H9 (cell line): ENCODE measurements around the gene PTPRB. TPM values are rescaled to one million over a fixed set of nuclear protein-coding genes. Genes with fewer than 3 reads are reported as not detected.

ENCODE experiments used
- DNase-seq: peaks from one replicate; pipeline ENCODE4 v3.0.0-alpha.2; 2017
- H2AFZ ChIP-seq: one replicate; pipeline ENCODE4 v1.6.1; 2013; ENCODE audit warnings: mild to moderate bottlenecking, low read length, control low read depth, moderate library complexity
- H2AK5ac ChIP-seq: 2 replicates; pipeline ENCODE4 v1.6.1; 2013; ENCODE audit warnings: low read length, control low read depth, mixed read lengths; ENCODE audit not compliant: insufficient read length
- H2BK120ac ChIP-seq: one replicate; pipeline ENCODE4 v1.6.1; 2013; ENCODE audit warnings: low read depth, mild to moderate bottlenecking, low read length, control low read depth, inconsistent platforms; ENCODE audit not compliant: poor library complexity, severe bottlenecking
- H2BK12ac ChIP-seq: 2 replicates; pipeline ENCODE4 v1.6.1; 2013; ENCODE audit warnings: low read length, control low read depth, mixed read lengths, low read depth; ENCODE audit not compliant: insufficient read length
- H2BK15ac ChIP-seq: 2 replicates; pipeline ENCODE4 v1.6.1; 2013; ENCODE audit warnings: low read depth, low read length, control low read depth
- H2BK20ac ChIP-seq: one replicate; pipeline ENCODE4 v1.6.1; 2013; ENCODE audit warnings: low read depth, mild to moderate bottlenecking, low read length, control low read depth, inconsistent platforms; ENCODE audit not compliant: poor library complexity, severe bottlenecking
- H2BK5ac ChIP-seq: 2 replicates; pipeline ENCODE4 v1.6.1; 2013; ENCODE audit warnings: low read length, control low read depth, mixed read lengths; ENCODE audit not compliant: insufficient read length
- H3K14ac ChIP-seq: 2 replicates; pipeline ENCODE4 v1.6.1; 2013; ENCODE audit warnings: low read length, control low read depth; ENCODE audit not compliant: insufficient read depth
- H3K18ac ChIP-seq: 2 replicates; pipeline ENCODE4 v1.6.1; 2013; ENCODE audit warnings: low read depth, mild to moderate bottlenecking, mixed read lengths, low read length, control low read depth; ENCODE audit not compliant: insufficient read length
- H3K23ac ChIP-seq: 2 replicates; pipeline ENCODE4 v1.6.1; 2013; ENCODE audit warnings: low read length, control low read depth, mixed read lengths, low read depth; ENCODE audit not compliant: insufficient read length
- H3K23me2 ChIP-seq: 2 replicates; pipeline ENCODE4 v1.6.1; 2013; ENCODE audit warnings: low read depth, mild to moderate bottlenecking, mixed read lengths, low read length, control low read depth; ENCODE audit not compliant: insufficient read length, poor library complexity, severe bottlenecking
- H3K27ac ChIP-seq: 2 replicates; pipeline ENCODE4 v1.5.1; 2013; ENCODE audit warnings: low read length, control low read depth, mixed read lengths, low read depth; ENCODE audit not compliant: insufficient read length
- H3K27me3 ChIP-seq: 2 replicates; pipeline ENCODE4 v1.6.1; 2013; ENCODE audit warnings: low read length, control low read depth, inconsistent platforms; ENCODE audit not compliant: insufficient read depth
- H3K4ac ChIP-seq: 2 replicates; pipeline ENCODE4 v1.6.1; 2013; ENCODE audit warnings: low read depth, mild to moderate bottlenecking, control low read depth, inconsistent platforms, low read length, moderate library complexity
- H3K4me1 ChIP-seq: 2 replicates; pipeline ENCODE4 v1.6.1; 2013; ENCODE audit warnings: low read length, control low read depth, inconsistent platforms; ENCODE audit not compliant: insufficient read depth
- H3K4me2 ChIP-seq: 2 replicates; pipeline ENCODE4 v1.6.1; 2013; ENCODE audit warnings: low read length, control low read depth, mixed read lengths; ENCODE audit not compliant: insufficient read length, insufficient read depth
- H3K56ac ChIP-seq: 2 replicates; pipeline ENCODE4 v1.6.1; 2013; ENCODE audit warnings: low read depth, mild to moderate bottlenecking, mixed read lengths, low read length, control low read depth; ENCODE audit not compliant: insufficient read length
- H3K79me1 ChIP-seq: 2 replicates; pipeline ENCODE4 v1.6.1; 2013; ENCODE audit warnings: low read depth, mild to moderate bottlenecking, moderate library complexity, low read length, control low read depth, inconsistent platforms; ENCODE audit not compliant: insufficient read depth, poor library complexity, severe bottlenecking
- H3K79me2 ChIP-seq: 2 replicates; pipeline ENCODE4 v1.6.1; 2013; ENCODE audit warnings: low read length, control low read depth, inconsistent platforms; ENCODE audit not compliant: insufficient read depth
- H3K9ac ChIP-seq: 2 replicates; pipeline ENCODE4 v1.6.1; 2013; ENCODE audit warnings: low read length, control low read depth, mixed read lengths; ENCODE audit not compliant: insufficient read length; ENCODE audit errors: extremely low read depth
- H3K9me3 ChIP-seq: one replicate; pipeline ENCODE4 v1.6.1; 2013; ENCODE audit warnings: low read depth, low read length, inconsistent platforms; ENCODE audit not compliant: control insufficient read depth
- H3T11ph ChIP-seq: one replicate; pipeline ENCODE4 v1.6.1; 2013; ENCODE audit warnings: mild to moderate bottlenecking, low read length, control low read depth, inconsistent platforms
- H4K20me1 ChIP-seq: one replicate; pipeline ENCODE4 v1.6.1; 2013; ENCODE audit not compliant: control insufficient read depth, insufficient read length, insufficient read depth
- H4K5ac ChIP-seq: 2 replicates; pipeline ENCODE4 v1.6.1; 2013; ENCODE audit warnings: low read depth, mild to moderate bottlenecking, mixed read lengths, low read length, control low read depth; ENCODE audit not compliant: insufficient read length
- H4K8ac ChIP-seq: replicated peaks from 2 replicates; pipeline ENCODE4 v1.6.1; 2013; ENCODE audit warnings: low read length, control low read depth, mixed read lengths, low read depth; ENCODE audit not compliant: insufficient read length
- H4K91ac ChIP-seq: 2 replicates; pipeline ENCODE4 v1.6.1; 2013; ENCODE audit warnings: low read depth, mild to moderate bottlenecking, moderate library complexity, mixed read lengths, low read length, control low read depth; ENCODE audit not compliant: insufficient read length
- H3K27ac Mint-ChIP-seq, 3 experiments: 2 replicates in 2 of 3; 3 replicates in 1 of 3; pipeline ENCODE4 v1.8.0; 2020 to 2021; ENCODE audit warnings: mixed read lengths in 3 of 3, mild to moderate bottlenecking in 1 of 3, moderate library complexity in 1 of 3
- H3K27me3 Mint-ChIP-seq: 2 replicates; pipeline ENCODE4 v1.8.0; 2021; ENCODE audit warnings: low read depth, mild to moderate bottlenecking, moderate library complexity, mixed read lengths
- H3K36me3 Mint-ChIP-seq, 3 experiments: 2 replicates in 2 of 3; 3 replicates in 1 of 3; pipeline ENCODE4 v1.8.0; 2020 to 2021; ENCODE audit warnings: low read depth in 3 of 3, mixed read lengths in 3 of 3; ENCODE audit not compliant: insufficient read depth in 1 of 3
- H3K4me1 Mint-ChIP-seq, 2 experiments: 2 replicates each; pipeline ENCODE4 v1.8.0; 2020; ENCODE audit warnings: mixed read lengths in 2 of 2
- H3K4me3 Mint-ChIP-seq, 2 experiments: 2 replicates in 1 of 2; 3 replicates in 1 of 2; pipeline ENCODE4 v1.8.0; 2020 to 2021; ENCODE audit warnings: mild to moderate bottlenecking in 2 of 2, mixed read lengths in 2 of 2, moderate library complexity in 1 of 2
- H3K9me3 Mint-ChIP-seq, 2 experiments: 2 replicates in 1 of 2; 3 replicates in 1 of 2; pipeline ENCODE4 v1.8.0; 2020; ENCODE audit warnings: mild to moderate bottlenecking in 2 of 2, mixed read lengths in 2 of 2, moderate library complexity in 1 of 2
- WGBS: extraction: QIAGEN DNeasy Blood & Tissue Kit; methylation state at CpG from one replicate; pipeline ENCODE4 v1.1.7; 2013; ENCODE audit warnings: missing lambda C conversion rate, low lambda C conversion rate, mixed read lengths; ENCODE audit not compliant: insufficient read length; ENCODE audit errors: extremely low coverage; 5-methylcytosine and 5-hydroxymethylcytosine counted together
- total RNA-seq: library from RNA; stranded (reverse); gene quantifications from 2 replicates; pipeline ENCODE4 v1.2.1, GENCODE V29; 2021
- TF ChIP-seq, protein P1 (sequence below): fragments of 200-600 bp; sonication (generic); conservative IDR thresholded peaks from 3 replicates; pipeline ENCODE4 v1.8.0; 2021; ENCODE audit warnings: antibody characterized with exemption, mild to moderate bottlenecking

Gene PTPRB
- total RNA-seq, 1 experiment from 2014 or later = 1.4 TPM

DNA sequence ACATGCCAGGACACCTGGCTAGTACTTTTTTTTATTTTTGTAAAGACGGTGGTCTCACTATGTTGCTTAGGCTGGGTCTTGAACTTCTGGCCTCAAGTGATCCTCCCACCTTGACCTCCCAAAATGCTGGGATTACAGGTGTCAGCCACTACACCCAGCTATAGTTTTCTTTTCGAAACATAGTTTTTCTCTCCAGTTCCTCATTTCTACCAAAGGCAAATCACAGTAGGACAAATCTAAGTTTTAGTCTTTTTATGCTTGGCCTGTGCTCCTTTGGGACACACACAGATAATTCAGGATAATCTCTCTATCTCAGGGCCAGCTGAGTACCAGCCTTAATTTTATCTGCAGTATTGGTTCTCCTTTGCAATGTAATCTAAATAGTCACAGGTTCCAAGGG lies 170.5 kb downstream of the PTPRB start:
- Histone ChIP-seq H3K4me1 (no peaks in the 10 kb centered on the region), H4K91ac (no peak overlapping the region), H2AK5ac (no peak overlapping the region), H4K5ac (no peak overlapping the region), H3K18ac (no peak overlapping the region), H3K4me2 (no peak overlapping the region), H2AFZ (no peak overlapping the region), H3K27ac (no peak overlapping the region), H4K8ac (no peak overlapping the region), H3T11ph (no peak overlapping the region), H3K4ac (no peak overlapping the region), H2BK5ac (no peak overlapping the region), H3K9ac (no peak overlapping the region), H4K20me1 (no peaks in the 10 kb centered on the region), H3K56ac (no peak overlapping the region), H3K9me3 (no peaks in the 10 kb centered on the region), H3K79me1 (no peaks in the 10 kb centered on the region), H3K27me3 (no peaks in the 10 kb centered on the region), H3K23me2 (no peaks in the 10 kb centered on the region), H3K79me2 (no peaks in the 10 kb centered on the region), H2BK12ac (no peak overlapping the region), H2BK120ac (no peak overlapping the region), H3K14ac (no peak overlapping the region), H3K23ac (no peak overlapping the region), H2BK20ac (no peak overlapping the region), H2BK15ac (no peak overlapping the region)
- WGBS = no CpG with 5 or more reads among the region's 2 CpGs
- Mint-ChIP-seq H3K27ac (no peak overlapping the region), H3K36me3 (peaks cover 19 to 26% (median 21%) of the 10 kb centered on the region in 3 experiments), H3K4me1 (peaks cover 5% of the 10 kb centered on the region in 2 experiments; a peak in 2 of 4 replicates), H3K9me3 (peaks cover 17 to 25% of the 10 kb centered on the region in 2 experiments), H3K27me3 (no peaks in the 10 kb centered on the region), H3K4me3 (no peak overlapping the region)
- TF ChIP-seq, protein P1, sequence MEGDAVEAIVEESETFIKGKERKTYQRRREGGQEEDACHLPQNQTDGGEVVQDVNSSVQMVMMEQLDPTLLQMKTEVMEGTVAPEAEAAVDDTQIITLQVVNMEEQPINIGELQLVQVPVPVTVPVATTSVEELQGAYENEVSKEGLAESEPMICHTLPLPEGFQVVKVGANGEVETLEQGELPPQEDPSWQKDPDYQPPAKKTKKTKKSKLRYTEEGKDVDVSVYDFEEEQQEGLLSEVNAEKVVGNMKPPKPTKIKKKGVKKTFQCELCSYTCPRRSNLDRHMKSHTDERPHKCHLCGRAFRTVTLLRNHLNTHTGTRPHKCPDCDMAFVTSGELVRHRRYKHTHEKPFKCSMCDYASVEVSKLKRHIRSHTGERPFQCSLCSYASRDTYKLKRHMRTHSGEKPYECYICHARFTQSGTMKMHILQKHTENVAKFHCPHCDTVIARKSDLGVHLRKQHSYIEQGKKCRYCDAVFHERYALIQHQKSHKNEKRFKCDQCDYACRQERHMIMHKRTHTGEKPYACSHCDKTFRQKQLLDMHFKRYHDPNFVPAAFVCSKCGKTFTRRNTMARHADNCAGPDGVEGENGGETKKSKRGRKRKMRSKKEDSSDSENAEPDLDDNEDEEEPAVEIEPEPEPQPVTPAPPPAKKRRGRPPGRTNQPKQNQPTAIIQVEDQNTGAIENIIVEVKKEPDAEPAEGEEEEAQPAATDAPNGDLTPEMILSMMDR = no peak
- DNase-seq = no peak
